Cortex of kidney (tissue), 1 donor: ENCODE results near the gene SERPINB10.

Experiments
- DNase-seq: peaks from one replicate; lab custom pipeline; 2025; lab: John Stamatoyannopoulos, UW

Gene SERPINB10

DNA sequence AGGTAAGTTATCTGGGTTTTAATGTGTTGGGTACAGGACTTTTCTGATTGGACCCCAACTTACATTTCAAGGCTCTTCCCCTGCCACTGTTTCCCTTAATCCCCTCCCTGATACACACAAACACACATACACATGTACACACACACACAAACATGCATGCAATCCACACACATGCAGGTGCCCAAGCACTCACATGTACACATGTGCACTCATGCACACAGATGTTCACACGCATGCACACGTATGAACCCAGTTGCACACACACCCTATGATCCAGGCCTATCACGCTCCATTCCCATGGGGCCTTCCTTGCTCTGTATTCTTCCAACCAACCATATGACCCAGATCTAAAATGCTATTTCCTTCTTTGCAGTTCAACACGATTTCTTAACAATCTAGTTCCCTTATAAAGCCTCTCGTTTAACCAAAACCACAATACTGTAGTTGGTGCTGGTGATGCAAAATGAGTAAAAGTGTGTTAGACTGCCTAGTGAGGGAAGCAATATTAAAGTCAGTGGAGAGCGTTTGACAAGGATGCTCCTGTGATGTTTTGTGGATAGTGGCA is 73.2 kb downstream of the SERPINB10 start:
- no peak for DNase-seq

DNA sequence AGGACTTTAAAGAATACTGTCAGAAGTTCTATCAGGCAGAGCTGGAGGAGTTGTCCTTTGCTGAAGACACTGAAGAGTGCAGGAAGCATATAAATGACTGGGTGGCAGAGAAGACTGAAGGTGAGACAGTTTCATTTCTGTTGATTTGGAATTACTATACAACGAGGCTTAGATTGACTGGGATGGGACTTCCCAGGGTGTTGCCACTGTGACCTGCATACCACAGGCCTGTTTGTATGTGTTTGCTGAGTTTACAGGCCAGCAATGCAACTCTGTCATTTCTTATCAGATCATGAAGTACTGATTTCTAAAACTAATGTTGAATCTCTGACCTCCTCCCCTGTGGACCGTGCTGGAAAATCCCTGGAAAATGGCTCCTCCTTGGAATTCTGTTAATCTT is 74.0 kb downstream of the SERPINB10 start:
- no peak for DNase-seq

- DNase-seq: no peak
These were observed 74.6 kb downstream of the SERPINB10 start for GRCh38 chr18:63982361-63982760.
